SIG-M5 treated with dmso at 0.1 percent for 504 hours (cell line): Measurements from ENCODE around the gene RNF180.
"Not testable (repeated sequence)": the region's sequence is repeated elsewhere in the genome, so short reads cannot be mapped to it uniquely, and the experiment has no call there.

ENCODE experiments used
- DNase-seq: peaks from one replicate; lab custom pipeline; 2025; ENCODE audit not compliant: unreplicated experiment; lab: John Stamatoyannopoulos, UW

RNF180 gene

GRCh38 chr5:64180661-64181343, 15.2 kb downstream of the RNF180 start:
- no peak for DNase-seq

GRCh38 chr5:64181440-64181839, 15.8 kb downstream of the RNF180 start:
- no peak for DNase-seq

GRCh38 chr5:64183956-64184355, 18.3 kb downstream of the RNF180 start:
- no peak for DNase-seq

GRCh38 chr5:64184832-64185231, 19.2 kb downstream of the RNF180 start:
- no peak for DNase-seq

GRCh38 chr5:64188776-64189175, 23.1 kb downstream of the RNF180 start:
- DNase-seq = no peak

- no peak for DNase-seq
These were observed 25.1 kb downstream of the RNF180 start for GRCh38 chr5:64190562-64191306.

GRCh38 chr5:64195981-64196380, 30.3 kb downstream of the RNF180 start:
- DNase-seq = no peak

GRCh38 chr5:64199425-64199824, 33.8 kb downstream of the RNF180 start:
- no peak for DNase-seq

GRCh38 chr5:64201996-64202395, 36.4 kb downstream of the RNF180 start:
- DNase-seq = no peak

- DNase-seq = no peak
These were observed 41.0 kb downstream of the RNF180 start for GRCh38 chr5:64206653-64207052.

GRCh38 chr5:64207978-64208377, 42.3 kb downstream of the RNF180 start:
- DNase-seq = no peak

GRCh38 chr5:64209353-64209752, 43.7 kb downstream of the RNF180 start:
- DNase-seq = no peak

GRCh38 chr5:64210866-64211265, 45.2 kb downstream of the RNF180 start:
- DNase-seq = no peak

GRCh38 chr5:64213011-64213410, 47.4 kb downstream of the RNF180 start:
- no peak for DNase-seq

GRCh38 chr5:64213531-64213930, 47.9 kb downstream of the RNF180 start:
- DNase-seq = no peak

GRCh38 chr5:64214132-64214531, 48.5 kb downstream of the RNF180 start:
- DNase-seq = no peak

GRCh38 chr5:64221911-64222310, 56.3 kb downstream of the RNF180 start:
- DNase-seq = no peak

- DNase-seq = not testable (repeated sequence)
These were observed 59.8 kb downstream of the RNF180 start for GRCh38 chr5:64225286-64225981.

- DNase-seq = not testable (repeated sequence)
These were observed 61.5 kb downstream of the RNF180 start for GRCh38 chr5:64227131-64227537.

- peak; percentile 39 for DNase-seq
These were observed 63.6 kb downstream of the RNF180 start for GRCh38 chr5:64229163-64229774.

- no peak for DNase-seq
These were observed 95.1 kb downstream of the RNF180 start for GRCh38 chr5:64260756-64261155.

- DNase-seq = peak; percentile 5
These were observed 103.5 kb downstream of the RNF180 start for GRCh38 chr5:64269164-64269563.
